ENCODE measurements around the gene FOXO6.

The FOXO6 gene

DNA sequence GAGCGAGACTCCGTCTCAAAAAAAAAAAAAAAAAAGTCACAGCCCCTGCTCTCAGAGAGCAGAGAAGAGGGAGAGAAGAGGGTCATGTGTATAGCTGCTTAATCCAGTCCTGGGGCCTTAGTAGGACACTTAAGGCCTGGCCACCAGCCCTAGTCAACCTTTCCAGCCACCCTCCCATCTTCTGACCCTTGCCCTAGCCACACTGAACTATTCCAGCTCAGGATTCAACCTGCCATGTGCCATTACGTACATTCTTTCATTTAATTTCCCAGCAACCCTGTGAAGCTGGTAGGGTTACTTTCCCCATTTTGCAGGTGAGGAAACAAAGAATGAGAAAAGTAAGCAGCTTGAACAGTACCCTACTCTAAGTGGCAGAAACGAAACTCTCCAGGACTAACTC, 9.0 kb downstream of the FOXO6 start:
- TF ChIP-seq, protein P1, sequence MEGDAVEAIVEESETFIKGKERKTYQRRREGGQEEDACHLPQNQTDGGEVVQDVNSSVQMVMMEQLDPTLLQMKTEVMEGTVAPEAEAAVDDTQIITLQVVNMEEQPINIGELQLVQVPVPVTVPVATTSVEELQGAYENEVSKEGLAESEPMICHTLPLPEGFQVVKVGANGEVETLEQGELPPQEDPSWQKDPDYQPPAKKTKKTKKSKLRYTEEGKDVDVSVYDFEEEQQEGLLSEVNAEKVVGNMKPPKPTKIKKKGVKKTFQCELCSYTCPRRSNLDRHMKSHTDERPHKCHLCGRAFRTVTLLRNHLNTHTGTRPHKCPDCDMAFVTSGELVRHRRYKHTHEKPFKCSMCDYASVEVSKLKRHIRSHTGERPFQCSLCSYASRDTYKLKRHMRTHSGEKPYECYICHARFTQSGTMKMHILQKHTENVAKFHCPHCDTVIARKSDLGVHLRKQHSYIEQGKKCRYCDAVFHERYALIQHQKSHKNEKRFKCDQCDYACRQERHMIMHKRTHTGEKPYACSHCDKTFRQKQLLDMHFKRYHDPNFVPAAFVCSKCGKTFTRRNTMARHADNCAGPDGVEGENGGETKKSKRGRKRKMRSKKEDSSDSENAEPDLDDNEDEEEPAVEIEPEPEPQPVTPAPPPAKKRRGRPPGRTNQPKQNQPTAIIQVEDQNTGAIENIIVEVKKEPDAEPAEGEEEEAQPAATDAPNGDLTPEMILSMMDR (IDR thresholded peaks at IDR 0.05) = no peak
- H3K27ac ChIP-seq = no peak overlapping the region
- H3K4me1 ChIP-seq = peaks cover 24% of the 10 kb centered on the region
- no peak overlapping the region for H2AFZ ChIP-seq
- H3K27me3 ChIP-seq (ENCODE audit: control insufficient read depth, insufficient read depth, low read length) = no peaks in the 10 kb centered on the region
- no peak overlapping the region for H3K4me2 ChIP-seq (ENCODE audit: low read length)
- H3K4me3 ChIP-seq (ENCODE audit: low read depth, low read length) = no peak overlapping the region
- no peaks in the 10 kb centered on the region for H3K9me3 ChIP-seq (ENCODE audit: control insufficient read depth, low read length)
- no peak overlapping the region for H3K9ac ChIP-seq
- H3K36me3 ChIP-seq (ENCODE audit: control insufficient read depth, insufficient read depth, low read length) = no peaks in the 10 kb centered on the region
- no peaks in the 10 kb centered on the region for H3K79me2 ChIP-seq

DNA sequence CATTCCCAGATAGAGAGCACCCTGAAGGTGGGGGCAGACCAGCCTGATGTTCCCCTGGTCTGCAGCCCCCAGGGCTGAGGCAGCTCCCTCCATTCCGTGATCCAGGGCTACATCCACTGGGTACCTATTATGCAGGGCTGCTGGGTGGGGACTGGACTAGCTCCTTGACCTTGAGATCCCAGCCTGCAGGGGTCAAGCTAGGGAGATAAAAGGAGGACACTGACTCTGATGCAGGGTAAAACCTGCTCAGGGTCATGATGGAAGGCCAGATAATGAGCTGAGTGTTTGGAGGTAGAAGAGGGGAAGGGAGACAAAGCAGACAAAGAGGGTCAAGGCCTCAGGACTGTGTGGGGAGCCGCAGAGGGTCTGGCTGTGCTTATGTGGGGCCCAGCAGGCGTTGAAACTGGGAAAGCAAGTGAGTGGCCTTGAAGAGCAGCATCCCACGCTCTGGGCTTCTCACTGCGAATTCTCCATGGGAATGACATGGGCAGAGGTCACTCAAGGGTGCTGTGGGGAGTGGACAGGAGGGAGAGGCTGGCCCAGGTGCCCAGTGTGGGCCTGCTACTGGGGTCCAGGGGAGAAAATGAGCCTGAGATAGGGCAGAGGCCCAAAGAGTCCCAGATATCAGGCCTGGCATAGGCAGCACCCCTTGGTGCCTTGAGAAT, 9.7 kb downstream of the FOXO6 start:
- Histone ChIP-seq H3K4me3 (ENCODE audit: low read depth, low read length) (no peak overlapping the region), H3K36me3 (ENCODE audit: control insufficient read depth, insufficient read depth, low read length) (no peaks in the 10 kb centered on the region), H3K4me2 (ENCODE audit: low read length) (peak overlapping the region; percentile 54), H3K4me1 (peaks cover 22% of the 10 kb centered on the region), H3K9ac (no peak overlapping the region), H3K79me2 (no peaks in the 10 kb centered on the region), H3K27me3 (ENCODE audit: control insufficient read depth, insufficient read depth, low read length) (no peaks in the 10 kb centered on the region), H2AFZ (peak overlapping the region; percentile 17), H3K27ac (peak overlapping the region; percentile 69), H3K9me3 (ENCODE audit: control insufficient read depth, low read length) (no peaks in the 10 kb centered on the region)
- TF ChIP-seq, protein P1 (IDR thresholded peaks at IDR 0.05) = no peak

DNA sequence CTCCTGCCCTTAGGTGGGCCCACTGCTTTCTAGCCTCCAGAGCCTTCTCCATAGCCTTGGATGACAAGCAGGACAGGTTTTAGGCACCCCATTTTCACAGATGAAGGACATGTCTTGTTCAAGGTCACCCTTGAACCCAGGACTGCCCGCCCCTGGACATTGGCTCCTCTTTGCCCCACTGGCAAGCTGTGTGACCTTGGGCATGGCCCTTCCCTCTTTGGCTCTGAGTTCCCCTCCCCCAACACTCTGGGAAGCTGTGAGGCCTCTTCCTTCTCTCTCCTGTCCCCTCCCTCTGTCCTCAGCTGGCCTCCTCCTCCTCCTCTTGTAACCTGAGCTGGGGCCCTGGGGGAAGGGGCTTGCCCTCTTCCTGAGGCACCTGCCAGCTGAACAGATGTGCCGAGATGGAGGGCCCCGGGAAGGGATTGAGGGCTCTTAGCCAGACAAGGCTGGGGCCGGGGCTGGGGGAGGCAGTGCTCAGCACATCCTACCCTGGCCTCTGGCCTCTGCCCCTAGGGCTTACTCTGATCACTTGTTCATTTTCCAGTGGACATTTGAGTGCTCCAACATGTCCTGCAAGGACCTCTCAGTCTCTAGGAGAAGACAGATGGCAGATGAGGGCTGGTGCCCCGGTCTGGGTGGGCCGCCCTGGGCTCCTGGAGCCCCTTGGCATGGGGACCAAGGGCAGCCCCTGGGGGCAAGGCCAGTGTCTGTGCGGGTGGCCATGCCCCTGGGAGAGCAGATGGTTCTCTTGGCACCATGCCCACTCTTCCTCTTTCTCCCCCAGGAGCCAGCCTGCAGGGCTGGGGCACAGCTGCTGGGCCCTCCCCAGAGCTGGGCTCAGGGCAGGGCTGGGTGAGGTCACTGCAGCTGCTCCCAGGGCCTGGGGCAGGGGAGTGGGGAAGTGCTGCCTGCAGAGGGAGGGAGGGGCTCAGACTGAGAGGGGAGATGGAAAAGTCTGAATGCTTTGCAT, 10.7 kb downstream of the FOXO6 start:
- peak overlapping the region; percentile 69 for H3K27ac ChIP-seq
- H3K9me3 ChIP-seq (ENCODE audit: control insufficient read depth, low read length) = no peaks in the 10 kb centered on the region
- H3K4me1 ChIP-seq = peaks cover 22% of the 10 kb centered on the region
- peak overlapping the region; percentile 54 for H3K4me2 ChIP-seq (ENCODE audit: low read length)
- peak overlapping the region; percentile 53 for H2AFZ ChIP-seq
- TF ChIP-seq, protein P1 (IDR thresholded peaks at IDR 0.05) = no peak
- no peaks in the 10 kb centered on the region for H3K36me3 ChIP-seq (ENCODE audit: control insufficient read depth, insufficient read depth, low read length)
- no peaks in the 10 kb centered on the region for H3K27me3 ChIP-seq (ENCODE audit: control insufficient read depth, insufficient read depth, low read length)
- H3K79me2 ChIP-seq = no peaks in the 10 kb centered on the region
- no peak overlapping the region for H3K9ac ChIP-seq
- peak overlapping the region; percentile 13 for H3K4me3 ChIP-seq (ENCODE audit: low read depth, low read length)

DNA sequence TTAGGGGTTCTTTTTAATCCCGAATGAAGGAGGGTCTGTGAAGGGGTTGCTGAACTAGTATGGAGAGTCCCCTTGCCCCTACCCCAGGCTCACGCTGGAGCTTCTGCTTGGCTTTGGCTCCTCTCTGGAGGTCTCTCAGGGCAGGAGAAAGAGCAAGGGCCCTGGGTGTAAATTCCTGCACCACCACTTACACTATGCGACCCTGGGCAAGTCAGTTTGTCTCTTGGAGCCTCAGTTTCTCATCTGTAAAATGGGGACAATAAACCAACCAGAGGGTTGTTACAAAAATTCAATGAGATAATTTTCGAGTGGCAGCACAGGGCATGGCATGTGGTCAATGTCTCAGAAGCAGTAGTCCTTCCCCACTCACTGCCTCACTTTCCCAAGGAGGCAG, 11.4 kb downstream of the FOXO6 start:
- no peak overlapping the region for H2AFZ ChIP-seq
- H3K36me3 ChIP-seq (ENCODE audit: control insufficient read depth, insufficient read depth, low read length) = no peaks in the 10 kb centered on the region
- H3K27ac ChIP-seq = no peak overlapping the region
- no peaks in the 10 kb centered on the region for H3K27me3 ChIP-seq (ENCODE audit: control insufficient read depth, insufficient read depth, low read length)
- no peak overlapping the region for H3K4me3 ChIP-seq (ENCODE audit: low read depth, low read length)
- H3K9me3 ChIP-seq (ENCODE audit: control insufficient read depth, low read length) = no peaks in the 10 kb centered on the region
- H3K9ac ChIP-seq = no peak overlapping the region
- H3K4me2 ChIP-seq (ENCODE audit: low read length) = no peak overlapping the region
- peaks cover 22% of the 10 kb centered on the region for H3K4me1 ChIP-seq
- H3K79me2 ChIP-seq = no peaks in the 10 kb centered on the region
- TF ChIP-seq, protein P1 (IDR thresholded peaks at IDR 0.05) = no peak
